ENCODE data around the gene FLVCR2.
"Not testable (repeated sequence)": the region's sequence is repeated elsewhere in the genome, so short reads cannot be mapped to it uniquely, and the experiment has no call there.

FLVCR2 gene

GRCh38 chr14:75579338-75579864 is 981 bp downstream of the FLVCR2 start:
- DNase-seq (ENCODE audit: insufficient read length, low spot score) (no peak), FAIRE-seq (no peak)
- TF ChIP-seq POLR2A (IDR thresholded peaks at IDR 0.05; ENCODE audit: low read depth, low read length): no peak
- TF ChIP-seq POLR2AphosphoS5 (IDR thresholded peaks at IDR 0.05; ENCODE audit: low read depth, low read length): no peak
- no peak for TF ChIP-seq TAF1 (IDR thresholded peaks at IDR 0.05; ENCODE audit: low read depth, low read length)
- TF ChIP-seq POU2F2 (IDR thresholded peaks at IDR 0.05; ENCODE audit: low read depth, low read length): no peak
- no peak for TF ChIP-seq PAX5 (IDR thresholded peaks at IDR 0.05; ENCODE audit: insufficient read depth, low read length, severe bottlenecking)
- no peak for TF ChIP-seq SPI1 (IDR thresholded peaks at IDR 0.05; ENCODE audit: low read depth, low read length)

DNA sequence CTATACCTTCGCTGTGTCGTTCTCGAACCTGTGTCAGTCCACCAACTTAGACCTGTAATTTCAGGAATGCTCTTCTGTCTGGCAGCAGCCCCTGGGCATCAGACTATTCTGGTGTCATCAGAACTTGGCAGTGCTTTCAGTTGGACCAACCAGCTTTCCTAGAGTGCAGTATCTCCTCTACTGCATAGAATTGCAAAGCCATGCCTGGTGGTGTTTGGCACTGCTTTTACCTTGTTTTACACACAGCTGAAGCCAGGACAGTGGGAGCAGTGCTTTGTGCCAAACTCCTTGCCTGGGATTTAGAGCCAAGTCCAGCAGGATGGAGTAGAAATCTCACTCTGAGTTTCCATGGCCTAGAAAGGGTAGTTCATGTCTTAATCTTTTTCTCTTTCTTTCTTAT is 1.5 kb downstream of the FLVCR2 start:
- FAIRE-seq: no peak
- no peak for DNase-seq (ENCODE audit: insufficient read length, low spot score)
- TF ChIP-seq PAX5 (IDR thresholded peaks at IDR 0.05; ENCODE audit: insufficient read depth, low read length, severe bottlenecking) (no peak), POLR2A (IDR thresholded peaks at IDR 0.05; ENCODE audit: low read depth, low read length) (no peak), POU2F2 (IDR thresholded peaks at IDR 0.05; ENCODE audit: low read depth, low read length) (no peak), TAF1 (IDR thresholded peaks at IDR 0.05; ENCODE audit: low read depth, low read length) (no peak), SPI1 (IDR thresholded peaks at IDR 0.05; ENCODE audit: low read depth, low read length) (no peak)

DNA sequence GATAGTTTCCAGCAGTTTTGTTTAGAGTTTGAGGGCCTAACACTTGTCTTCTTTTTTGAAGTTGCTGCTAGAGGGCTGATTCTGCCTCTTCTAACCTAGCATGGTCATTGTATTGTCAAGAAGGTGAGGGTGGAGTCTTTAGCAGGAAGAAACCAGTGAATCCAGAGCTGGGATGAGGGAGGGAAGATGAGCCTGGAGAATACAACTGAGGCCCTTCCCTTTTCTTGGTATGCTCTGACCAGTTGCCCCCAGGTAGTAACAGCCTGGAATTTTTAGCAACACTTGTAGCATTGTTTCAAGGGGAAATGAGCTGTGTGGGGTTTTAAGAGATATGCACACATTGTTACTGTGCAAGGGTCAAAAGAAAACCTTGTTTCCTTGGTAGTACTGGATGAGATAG is 9.0 kb downstream of the FLVCR2 start:
- FAIRE-seq: no peak
- DNase-seq (ENCODE audit: insufficient read length, low spot score): no peak
- no peak for TF ChIP-seq PAX5 (IDR thresholded peaks at IDR 0.05; ENCODE audit: insufficient read depth, low read length, severe bottlenecking)
- TF ChIP-seq TAF1 (IDR thresholded peaks at IDR 0.05; ENCODE audit: low read depth, low read length): no peak
- no peak for TF ChIP-seq POU2F2 (IDR thresholded peaks at IDR 0.05; ENCODE audit: low read depth, low read length)
- no peak for TF ChIP-seq POLR2AphosphoS5 (IDR thresholded peaks at IDR 0.05; ENCODE audit: low read depth, low read length)
- TF ChIP-seq SPI1 (IDR thresholded peaks at IDR 0.05; ENCODE audit: low read depth, low read length): no peak
- no peak for TF ChIP-seq POLR2A (IDR thresholded peaks at IDR 0.05; ENCODE audit: low read depth, low read length)

- FAIRE-seq: no peak
- TF ChIP-seq POLR2AphosphoS5 (IDR thresholded peaks at IDR 0.05; ENCODE audit: low read depth, low read length): no peak
- no peak for TF ChIP-seq TAF1 (IDR thresholded peaks at IDR 0.05; ENCODE audit: low read depth, low read length)
- no peak for TF ChIP-seq SPI1 (IDR thresholded peaks at IDR 0.05; ENCODE audit: low read depth, low read length)
- no peak for TF ChIP-seq POLR2A (IDR thresholded peaks at IDR 0.05; ENCODE audit: low read depth, low read length)
- no peak for TF ChIP-seq POU2F2 (IDR thresholded peaks at IDR 0.05; ENCODE audit: low read depth, low read length)
- no peak for TF ChIP-seq PAX5 (IDR thresholded peaks at IDR 0.05; ENCODE audit: insufficient read depth, low read length, severe bottlenecking)
- no peak for DNase-seq (ENCODE audit: insufficient read length, low spot score)
Measured at GRCh38 chr14:75589931-75590330, 11.5 kb downstream of the FLVCR2 start.

DNA sequence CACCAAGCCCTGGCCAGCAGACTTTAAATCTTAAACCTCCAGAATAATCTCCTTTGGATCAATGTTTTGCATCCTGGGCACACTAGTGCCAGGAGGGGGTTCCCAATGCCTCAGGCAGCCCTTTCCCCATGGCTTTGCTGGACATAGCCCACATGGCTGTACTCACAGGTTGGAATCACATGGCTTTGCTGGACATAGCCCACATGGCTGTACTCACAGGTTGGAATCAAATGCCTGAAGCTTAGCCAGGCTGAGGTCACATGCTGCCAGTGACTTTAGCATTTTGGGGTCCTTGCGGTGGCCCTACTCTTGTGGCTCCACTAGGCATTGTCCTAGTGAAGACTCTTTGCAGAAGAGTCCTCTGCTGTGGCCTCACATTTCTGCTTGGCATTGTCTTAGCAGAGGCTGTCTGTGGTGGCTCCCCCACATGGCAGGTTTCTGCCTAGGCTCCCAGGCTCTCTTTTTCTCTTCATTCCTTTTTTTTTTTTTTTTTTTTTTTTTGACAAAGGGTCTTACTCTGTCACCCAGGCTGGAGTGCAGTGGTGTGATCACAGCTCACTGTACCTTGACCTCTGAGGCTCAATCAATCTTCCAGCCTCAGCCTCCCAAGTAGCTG is 13.0 kb downstream of the FLVCR2 start:
- TF ChIP-seq POU2F2 (IDR thresholded peaks at IDR 0.05; ENCODE audit: low read depth, low read length) (no peak), PAX5 (IDR thresholded peaks at IDR 0.05; ENCODE audit: insufficient read depth, low read length, severe bottlenecking) (no peak), POLR2A (IDR thresholded peaks at IDR 0.05; ENCODE audit: low read depth, low read length) (no peak), TAF1 (IDR thresholded peaks at IDR 0.05; ENCODE audit: low read depth, low read length) (no peak), SPI1 (IDR thresholded peaks at IDR 0.05; ENCODE audit: low read depth, low read length) (no peak), POLR2AphosphoS5 (IDR thresholded peaks at IDR 0.05; ENCODE audit: low read depth, low read length) (no peak)
- FAIRE-seq: no peak
- DNase-seq (ENCODE audit: insufficient read length, low spot score): no peak

DNA sequence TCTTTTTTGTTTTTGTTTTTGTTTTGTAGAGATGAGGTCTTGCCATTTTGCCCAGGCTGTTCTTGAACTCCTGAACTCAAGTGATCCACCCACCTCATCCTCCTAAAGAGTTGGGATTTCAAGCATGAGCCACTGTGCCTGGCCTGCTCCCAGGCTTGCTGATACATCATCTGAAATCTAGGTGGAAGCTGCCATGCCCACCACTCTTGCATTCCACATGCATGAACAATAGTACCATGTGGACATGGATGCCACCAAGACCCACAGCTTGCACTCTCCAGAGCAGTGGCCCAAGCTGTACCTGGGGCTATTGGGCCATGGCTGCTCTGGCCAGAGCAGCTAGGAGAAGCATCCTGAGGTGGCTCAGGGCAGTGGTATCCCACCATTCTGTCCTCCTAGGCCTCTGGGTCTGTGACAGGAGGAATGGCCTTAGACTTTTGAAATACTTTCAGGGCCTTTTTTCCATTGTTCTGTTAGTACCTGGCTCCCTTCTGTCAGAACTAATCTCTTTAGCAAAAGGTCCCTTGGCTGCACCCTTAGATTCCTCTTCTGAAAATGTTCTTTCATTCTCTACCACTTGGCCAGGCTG is 13.7 kb downstream of the FLVCR2 start:
- no peak for TF ChIP-seq POLR2A (IDR thresholded peaks at IDR 0.05; ENCODE audit: low read depth, low read length)
- no peak for TF ChIP-seq TAF1 (IDR thresholded peaks at IDR 0.05; ENCODE audit: low read depth, low read length)
- no peak for TF ChIP-seq POU2F2 (IDR thresholded peaks at IDR 0.05; ENCODE audit: low read depth, low read length)
- TF ChIP-seq POLR2AphosphoS5 (IDR thresholded peaks at IDR 0.05; ENCODE audit: low read depth, low read length): no peak
- no peak for TF ChIP-seq PAX5 (IDR thresholded peaks at IDR 0.05; ENCODE audit: insufficient read depth, low read length, severe bottlenecking)
- TF ChIP-seq SPI1 (IDR thresholded peaks at IDR 0.05; ENCODE audit: low read depth, low read length): no peak
- no peak for DNase-seq (ENCODE audit: insufficient read length, low spot score)
- no peak for FAIRE-seq

GRCh38 chr14:75595226-75595625 is 16.8 kb downstream of the FLVCR2 start:
- DNase-seq (ENCODE audit: insufficient read length, low spot score) (no peak), FAIRE-seq (no peak)
- TF ChIP-seq POLR2A (IDR thresholded peaks at IDR 0.05; ENCODE audit: low read depth, low read length) (no peak), POLR2AphosphoS5 (IDR thresholded peaks at IDR 0.05; ENCODE audit: low read depth, low read length) (no peak), TAF1 (IDR thresholded peaks at IDR 0.05; ENCODE audit: low read depth, low read length) (no peak), SPI1 (IDR thresholded peaks at IDR 0.05; ENCODE audit: low read depth, low read length) (no peak), POU2F2 (IDR thresholded peaks at IDR 0.05; ENCODE audit: low read depth, low read length) (no peak), PAX5 (IDR thresholded peaks at IDR 0.05; ENCODE audit: insufficient read depth, low read length, severe bottlenecking) (no peak)

DNA sequence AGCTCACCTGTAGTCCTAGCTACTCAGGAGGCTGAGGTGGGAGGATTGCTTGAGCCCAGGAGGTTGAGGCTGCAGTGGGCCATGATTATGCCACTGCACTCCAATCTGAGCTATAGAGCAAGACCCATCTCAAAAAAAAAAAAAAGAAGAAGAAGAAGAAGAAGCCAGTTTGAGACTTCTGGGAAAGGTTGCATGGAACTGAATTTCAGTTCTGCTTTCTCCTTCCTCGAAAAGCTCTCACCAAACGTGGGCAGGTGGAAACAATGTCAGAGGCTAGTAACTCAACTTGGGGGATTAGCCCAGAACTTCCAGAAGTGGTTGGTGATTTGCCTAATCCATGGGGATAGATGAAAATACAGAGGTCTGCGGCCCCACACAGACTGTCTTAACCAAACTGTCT is 18.7 kb downstream of the FLVCR2 start:
- FAIRE-seq (no peak), DNase-seq (ENCODE audit: insufficient read length, low spot score) (no peak)
- TF ChIP-seq SPI1 (IDR thresholded peaks at IDR 0.05; ENCODE audit: low read depth, low read length): peak; percentile 68
- no peak for TF ChIP-seq PAX5 (IDR thresholded peaks at IDR 0.05; ENCODE audit: insufficient read depth, low read length, severe bottlenecking)
- TF ChIP-seq POLR2A (IDR thresholded peaks at IDR 0.05; ENCODE audit: low read depth, low read length): no peak

- FAIRE-seq; DNase-seq (ENCODE audit: insufficient read length, low spot score): not testable (repeated sequence)
Measured at GRCh38 chr14:75600100-75600499, 21.7 kb downstream of the FLVCR2 start.

- FAIRE-seq; DNase-seq (ENCODE audit: insufficient read length, low spot score): not testable (repeated sequence)
Measured at GRCh38 chr14:75601061-75601460, 22.6 kb downstream of the FLVCR2 start.

Data from GM12891 (cell line).